Ishikawa (cell line): ENCODE measurements around the gene TRIOBP.

Experiments
- CEBPB ChIP-seq: IDR thresholded peaks from 2 replicates; pipeline ENCODE4 v1.6.1; 2012
- EGR1 ChIP-seq: IDR thresholded peaks from 2 replicates; pipeline ENCODE4 v1.6.1; 2012
- EP300 ChIP-seq: IDR thresholded peaks from 2 replicates; pipeline ENCODE4 v1.6.1; 2012; ENCODE audit warnings: borderline replicate concordance
- FOXM1 ChIP-seq: IDR thresholded peaks from 2 replicates; pipeline ENCODE4 v1.6.1; 2012; ENCODE audit warnings: low read depth, borderline replicate concordance
- MAX ChIP-seq: IDR thresholded peaks from 2 replicates; pipeline ENCODE4 v1.6.1; 2012
- NFIC ChIP-seq: IDR thresholded peaks from 2 replicates; pipeline ENCODE4 v1.6.1; 2012
- RAD21 ChIP-seq: IDR thresholded peaks from 2 replicates; pipeline ENCODE4 v1.6.1; 2012; ENCODE audit warnings: low read depth
- REST ChIP-seq: IDR thresholded peaks from 2 replicates; pipeline ENCODE4 v1.6.1; 2012; ENCODE audit warnings: low read depth, mild to moderate bottlenecking
- TAF1 ChIP-seq: IDR thresholded peaks from 2 replicates; pipeline ENCODE4 v1.6.1; 2012; ENCODE audit warnings: low read depth, mild to moderate bottlenecking
- TCF12 ChIP-seq: IDR thresholded peaks from 2 replicates; pipeline ENCODE4 v1.6.1; 2012; ENCODE audit warnings: low read depth
- TEAD4 ChIP-seq: IDR thresholded peaks from 2 replicates; pipeline ENCODE4 v1.6.1; 2012
- USF1 ChIP-seq: IDR thresholded peaks from 2 replicates; pipeline ENCODE4 v1.6.1; 2012
- YY1 ChIP-seq: IDR thresholded peaks from 2 replicates; pipeline ENCODE4 v1.6.1; 2012; ENCODE audit warnings: low read depth
- ZBTB7A ChIP-seq: IDR thresholded peaks from 2 replicates; pipeline ENCODE4 v1.6.1; 2012; ENCODE audit warnings: low read depth

- TF ChIP-seq RAD21 (no peak), EGR1 (no peak), REST (no peak), MAX (no peak), CEBPB (no peak), TEAD4 (no peak), NFIC (no peak), EP300 (no peak), ZBTB7A (no peak), TAF1 (no peak), TCF12 (no peak), YY1 (no peak), FOXM1 (no peak), USF1 (no peak)
Observed at GRCh38 chr22:37811867-37812266, 115.0 kb downstream of the TRIOBP start.
